ENCODE results near the gene OR5B17. TPM values are rescaled to one million over a fixed set of nuclear protein-coding genes. Genes with fewer than 3 reads are reported as not detected.

Gene OR5B17
- total and polyA plus RNA-seq, 9 of the 15 experiments (the other 6 are each of a cell fraction or from before 2014, with no cell fraction given) = not detected

DNA sequence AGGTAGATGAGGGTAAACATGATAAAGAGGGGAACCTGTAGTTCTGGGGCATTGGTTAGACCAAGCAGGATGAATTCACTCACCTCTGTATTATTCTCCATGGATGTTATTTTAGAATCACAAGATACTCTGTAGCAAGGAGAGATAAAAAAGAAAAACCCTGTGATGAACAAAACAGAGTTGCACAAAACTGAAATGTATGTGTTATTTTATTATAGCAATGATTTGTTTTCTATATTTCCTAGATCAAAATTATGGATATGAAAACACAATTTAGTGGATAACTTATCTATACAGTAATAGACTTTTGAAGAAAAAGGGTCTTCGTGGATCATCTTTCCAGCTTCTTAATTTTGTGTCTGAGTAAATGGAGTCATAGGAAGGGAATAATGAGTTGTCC lies at the start of gene OR5B17 (continued):
- no peak for TF ChIP-seq NFE2L1 (tag; IDR thresholded peaks at IDR 0.05; ENCODE audit: borderline replicate concordance, low read depth)
- TF ChIP-seq, protein P1, sequence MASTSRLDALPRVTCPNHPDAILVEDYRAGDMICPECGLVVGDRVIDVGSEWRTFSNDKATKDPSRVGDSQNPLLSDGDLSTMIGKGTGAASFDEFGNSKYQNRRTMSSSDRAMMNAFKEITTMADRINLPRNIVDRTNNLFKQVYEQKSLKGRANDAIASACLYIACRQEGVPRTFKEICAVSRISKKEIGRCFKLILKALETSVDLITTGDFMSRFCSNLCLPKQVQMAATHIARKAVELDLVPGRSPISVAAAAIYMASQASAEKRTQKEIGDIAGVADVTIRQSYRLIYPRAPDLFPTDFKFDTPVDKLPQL (IDR thresholded peaks at IDR 0.05; ENCODE audit: extremely low read depth, insufficient read length) = no peak

GRCh38 chr11:58406774-58407173 lies 47.9 kb upstream of the OR5B17 start, which contains the start of gene OR5B3:
OR5B3 (minus strand) TSS chr11:58406874; CDS start chr11:58403409, 3,465 bp downstream.
- DNase-seq (ENCODE audit: extremely low read depth in 1 of 4, low spot score in 3 of 4) = no peak
- no peaks in the 10 kb centered on the region for H3K36me3 ChIP-seq (ENCODE audit: control insufficient read depth, insufficient read depth, low read length)
- intact Hi-C loops (cut with micrococcal nuclease) = no loop called here
- ChIA-PET CTCF (ENCODE audit: low intra/inter-chr PET ratio) (interaction anchor here (0.7 kb wide), 1 partner anchor 39 kb away, joined by 3 read pairs; no protein-coding TSS in a partner anchor), POLR2A (no interaction called here)
- in situ Hi-C loops (cut with MboI) = no loop called here
- no peak within 1 kb of the TSS for H3K4me3 ChIP-seq
- WGBS (ENCODE audit: insufficient coverage, low coverage, missing lambda C conversion rate) = 0% methylated on average over 1 of the region's 1 CpG
- no peak for FAIRE-seq
- H3K4me1 ChIP-seq (replicated peaks in 1 of 2; ENCODE audit: control insufficient read depth in 2 of 2, insufficient read depth in 2 of 2, low read length in 2 of 2) = no peaks in the 10 kb centered on the region
- ATAC-seq = no peak
- H3K79me2 ChIP-seq (ENCODE audit: control insufficient read depth, insufficient read depth, low read length) = no peaks in the 10 kb centered on the region
- no TSS peak for BruUV-seq (replicated peaks)
- H3K27ac ChIP-seq (ENCODE audit: extremely low read depth, low read depth, low read length) = no peak within 1 kb of the TSS
- no peak within 1 kb of the TSS for H2AFZ ChIP-seq (ENCODE audit: low read depth, low read length)
- no peak within 1 kb of the TSS for H3K9ac ChIP-seq (ENCODE audit: insufficient read depth in 1 of 2, low read depth in 2 of 2, low read length in 2 of 2)
- H3K27me3 ChIP-seq (ENCODE audit: control insufficient read depth in 2 of 2, insufficient read depth in 2 of 2, low read length in 2 of 2) = no peaks in the 10 kb centered on the region
- no peak within 1 kb of the TSS for H3K4me2 ChIP-seq (ENCODE audit: insufficient read depth, low read length)
- H3K9me3 ChIP-seq (replicated peaks; ENCODE audit: control insufficient read depth, insufficient read depth, low read depth, low read length) = no peaks in the 10 kb centered on the region
- H4K20me1 ChIP-seq (replicated peaks; ENCODE audit: control insufficient read depth, insufficient read depth, low read length) = no peaks in the 10 kb centered on the region
- H3K9me1 ChIP-seq (ENCODE audit: control insufficient read depth, insufficient read depth, low read length) = no peaks in the 10 kb centered on the region
- TF ChIP-seq ZNF277 (CRISPR knock-in tag; IDR thresholded peaks at IDR 0.05; ENCODE audit: borderline replicate concordance) (no peak), ARID4B (CRISPR knock-in tag; IDR thresholded peaks at IDR 0.05) (no peak), KLF1 (tag; IDR thresholded peaks at IDR 0.05) (no peak), KLF16 (IDR thresholded peaks at IDR 0.05) (no peak), ERF (CRISPR knock-in tag; IDR thresholded peaks at IDR 0.05) (no peak), ZNF449 (CRISPR knock-in tag; IDR thresholded peaks at IDR 0.05) (no peak), KDM2B (CRISPR knock-in tag; IDR thresholded peaks at IDR 0.05) (no peak), ZNF224 (CRISPR knock-in tag; IDR thresholded peaks at IDR 0.05) (no peak), HDGF (IDR thresholded peaks at IDR 0.05) (no peak), TGIF2 (CRISPR knock-in tag; IDR thresholded peaks at IDR 0.05) (no peak), CHCHD3 (CRISPR knock-in tag; IDR thresholded peaks at IDR 0.05) (no peak), SMC3 (conservative IDR thresholded peaks at IDR 0.05; ENCODE audit: insufficient read depth, low read depth, low read length) (no peak), ZNF217 (CRISPR knock-in tag; IDR thresholded peaks at IDR 0.05) (no peak)

All from K562 (cell line).